IPS-20b (cell line): ENCODE results near the gene CBY1.

Experiments
- H3K27ac ChIP-seq: one replicate; pipeline ENCODE4 v1.5.1; 2013; ENCODE audit warnings: low read length
- H3K27me3 ChIP-seq: 2 replicates; pipeline ENCODE4 v1.6.1; 2013; ENCODE audit warnings: mild to moderate bottlenecking, low read length, inconsistent platforms; ENCODE audit not compliant: insufficient read depth
- H3K36me3 ChIP-seq: 2 replicates; pipeline ENCODE4 v1.6.1; 2013; ENCODE audit warnings: low read depth, mild to moderate bottlenecking, inconsistent platforms, low read length, moderate library complexity; ENCODE audit not compliant: insufficient read depth
- H3K4me1 ChIP-seq: 2 replicates; pipeline ENCODE4 v1.6.1; 2013; ENCODE audit warnings: mild to moderate bottlenecking, control low read depth, inconsistent platforms, low read length, moderate library complexity; ENCODE audit not compliant: insufficient read depth
- H3K4me3 ChIP-seq: 2 replicates; pipeline ENCODE4 v1.5.1; 2013; ENCODE audit warnings: mild to moderate bottlenecking, low read length, inconsistent platforms
- H3K9ac ChIP-seq: 2 replicates; pipeline ENCODE4 v1.6.1; 2013; ENCODE audit warnings: low read depth, mild to moderate bottlenecking, inconsistent platforms, low read length, moderate library complexity
- H3K9me3 ChIP-seq: 2 replicates; pipeline ENCODE4 v1.6.1; 2013; ENCODE audit warnings: mild to moderate bottlenecking, low read depth, low read length, inconsistent platforms; ENCODE audit not compliant: insufficient read depth

CBY1 gene

DNA sequence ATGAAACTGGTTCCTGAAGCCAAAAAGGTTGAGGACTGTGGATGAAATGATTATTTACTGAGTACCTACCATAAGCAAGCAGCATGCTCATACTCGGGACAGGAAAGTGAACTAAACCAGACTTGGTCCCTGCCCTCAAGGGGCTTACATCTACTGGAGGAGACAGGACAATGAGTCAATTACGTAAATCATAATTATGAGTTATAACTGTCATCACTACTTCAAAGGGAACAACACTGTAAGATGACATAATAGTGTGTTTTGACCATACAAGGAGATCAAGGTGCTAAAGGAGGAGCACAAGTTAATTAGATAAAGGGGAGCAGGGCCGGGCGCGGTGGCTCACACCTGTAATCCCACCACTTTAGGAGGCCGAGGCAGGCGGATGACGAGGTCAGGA lies 2.7 kb upstream of the CBY1 start:
- H3K36me3 ChIP-seq = peaks cover 9% of the 10 kb centered on the region; the same call in 1 of the 2 replicates
- no peaks in the 10 kb centered on the region for H3K9me3 ChIP-seq
- H3K9ac ChIP-seq = no peak overlapping the region
- no peak overlapping the region for H3K27ac ChIP-seq
- H3K4me1 ChIP-seq = no peaks in the 10 kb centered on the region
- H3K27me3 ChIP-seq = no peaks in the 10 kb centered on the region
- H3K4me3 ChIP-seq = no peak overlapping the region

GRCh38 chr22:38655519-38656255 lies 751 bp upstream of the CBY1 start:
- no peaks in the 10 kb centered on the region for H3K27me3 ChIP-seq
- H3K9ac ChIP-seq = peak overlapping the region; percentile 86; the same call in 1 of the 2 replicates
- no peaks in the 10 kb centered on the region for H3K4me1 ChIP-seq
- H3K27ac ChIP-seq = peak overlapping the region; percentile 79
- H3K4me3 ChIP-seq = peak overlapping the region; percentile 89
- H3K9me3 ChIP-seq = no peaks in the 10 kb centered on the region
- no peaks in the 10 kb centered on the region; the same call in 1 of the 2 replicates for H3K36me3 ChIP-seq

DNA sequence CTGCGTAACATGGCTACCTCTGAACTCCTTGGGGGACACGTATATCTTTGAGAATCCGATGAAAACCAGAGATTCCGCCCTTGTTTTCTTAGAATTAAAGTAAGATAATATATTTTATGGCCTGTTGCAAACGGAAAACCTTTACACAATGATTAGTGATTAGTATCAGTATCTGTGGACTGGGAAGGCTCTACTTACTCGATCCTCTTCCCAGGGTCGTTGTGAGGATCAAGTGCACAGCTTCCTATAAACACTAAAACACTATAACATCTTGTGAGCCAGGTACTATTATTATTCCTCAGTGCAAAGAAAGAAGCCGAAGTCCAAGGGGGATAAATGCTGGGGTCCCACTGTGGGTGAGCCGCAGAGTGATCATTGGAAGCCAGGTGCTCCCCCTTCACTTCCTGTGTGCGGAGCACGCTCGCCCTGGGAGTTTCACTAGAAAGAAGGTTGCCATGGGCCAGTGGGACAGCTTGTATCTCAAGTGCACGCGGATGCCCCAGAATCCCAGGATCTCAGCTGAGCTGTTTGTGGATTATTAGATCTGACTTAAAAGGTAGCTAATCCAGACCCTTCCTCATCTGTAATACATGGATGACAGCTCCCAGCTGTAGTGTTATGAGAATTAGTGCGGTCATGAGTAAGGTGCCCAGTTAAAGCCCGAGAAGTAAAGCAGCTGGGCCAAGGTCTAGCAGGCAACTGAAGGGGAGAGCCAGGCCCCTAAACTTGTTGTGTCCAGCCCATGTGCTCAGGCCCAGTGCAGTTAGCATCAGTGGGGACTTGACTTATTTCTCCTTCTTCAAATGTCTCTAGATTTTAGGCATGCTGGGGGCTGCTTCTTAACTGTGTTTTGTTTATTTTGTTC lies 839 bp downstream of the CBY1 start:
- Histone ChIP-seq H3K36me3 (no peaks in the 10 kb centered on the region), H3K9ac (peak overlapping the region; percentile 86; the same call in 1 of the 2 replicates), H3K4me3 (peak overlapping the region; percentile 89), H3K27me3 (no peaks in the 10 kb centered on the region), H3K27ac (no peak overlapping the region), H3K9me3 (no peaks in the 10 kb centered on the region), H3K4me1 (no peaks in the 10 kb centered on the region)

DNA sequence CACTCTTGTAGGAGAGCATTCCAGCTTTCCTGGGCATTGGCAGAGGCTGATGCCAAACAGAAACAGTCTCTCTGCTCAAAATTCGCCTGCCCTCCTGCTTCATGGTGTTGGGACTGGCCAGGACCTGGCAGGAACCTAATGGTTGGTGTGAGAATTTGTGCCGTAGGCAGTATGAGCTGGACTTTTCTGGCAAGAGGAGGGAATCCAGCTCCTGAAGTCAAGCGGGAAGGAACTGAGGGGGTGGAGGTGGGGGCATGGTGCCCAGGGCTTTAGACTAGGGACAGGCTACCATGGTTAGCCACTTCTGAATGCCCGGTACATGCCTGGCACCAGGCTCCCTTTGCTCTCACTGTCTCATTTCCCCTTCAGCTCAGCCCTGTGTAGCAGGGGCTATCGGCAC lies 18.4 kb downstream of the CBY1 start:
- Histone ChIP-seq H3K9ac (no peak overlapping the region), H3K4me1 (no peaks in the 10 kb centered on the region), H3K4me3 (no peak overlapping the region), H3K9me3 (no peaks in the 10 kb centered on the region), H3K27me3 (no peaks in the 10 kb centered on the region), H3K36me3 (peaks cover 19% of the 10 kb centered on the region), H3K27ac (no peak overlapping the region)

DNA sequence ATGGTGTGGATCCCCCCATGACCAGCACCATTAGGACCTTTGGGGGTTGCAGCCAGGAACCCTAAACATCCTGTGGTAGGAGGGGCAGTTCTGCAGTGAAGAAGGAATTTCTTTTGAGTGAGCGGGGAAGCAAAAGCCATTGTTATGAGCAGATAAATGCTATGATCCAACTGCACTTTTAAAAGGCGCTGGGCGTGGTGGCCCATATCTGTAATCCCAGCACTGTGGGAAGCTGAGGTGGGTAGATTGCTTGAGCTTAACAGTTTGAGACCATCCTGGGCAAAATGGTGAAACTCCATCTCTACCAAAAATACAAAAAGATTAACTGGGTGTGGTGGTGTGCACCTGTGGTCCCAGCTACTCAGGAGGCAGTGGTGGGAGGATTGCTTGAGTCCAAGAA lies 19.4 kb downstream of the CBY1 start:
- no peaks in the 10 kb centered on the region for H3K27me3 ChIP-seq
- no peak overlapping the region for H3K9ac ChIP-seq

DNA sequence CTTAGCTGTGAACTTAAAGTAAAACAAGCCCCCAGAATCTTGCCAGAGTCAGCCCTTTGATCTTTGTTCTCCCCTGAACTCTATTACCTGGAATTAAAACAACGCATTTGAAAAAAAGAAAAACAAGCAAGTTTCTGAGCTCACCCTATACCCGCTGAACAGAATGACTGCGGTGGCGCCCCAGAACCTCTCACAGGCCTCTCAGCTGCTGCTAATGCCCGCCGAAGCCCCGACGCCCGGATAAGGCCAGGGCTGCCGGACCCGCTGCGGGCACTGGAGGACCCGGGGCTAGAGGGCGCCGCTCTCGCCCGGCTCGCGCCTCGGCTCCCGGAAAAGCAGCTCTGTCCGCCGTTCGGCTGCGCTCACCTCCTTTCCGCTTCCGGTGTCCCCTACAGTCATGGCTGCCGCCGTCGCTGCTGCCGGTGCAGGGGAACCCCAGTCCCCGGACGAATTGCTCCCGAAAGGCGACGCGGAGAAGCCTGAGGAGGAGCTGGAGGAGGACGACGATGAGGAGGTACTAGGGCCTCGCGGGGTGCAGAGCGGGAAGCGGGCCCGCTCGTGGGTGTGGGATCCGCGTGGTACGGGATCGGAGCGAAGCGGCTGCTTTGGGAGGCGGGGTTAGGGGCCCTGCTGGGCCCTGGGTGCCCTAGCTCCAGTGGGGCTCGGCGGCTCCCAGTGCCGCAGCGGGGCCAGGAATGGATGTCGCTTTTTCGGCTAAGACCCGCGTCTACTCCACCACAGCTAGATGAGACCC lies 25.3 kb downstream of the CBY1 start, which contains the start of gene TOMM22:
TSS of gene TOMM22 (plus strand) at position 376 of the 754 bp plus-strand sequence. CDS start at position 398, 22 bp downstream.
- Histone ChIP-seq H3K36me3 (peaks cover 37% of the 10 kb centered on the region), H3K4me3 (peak within 1 kb of the TSS; percentile 89), H3K4me1 (0 out of 2 replicates have a peak, but pooled peaks cover 3% of the 10 kb centered on the region), H3K27ac (no peak within 1 kb of the TSS), H3K27me3 (no peaks in the 10 kb centered on the region), H3K9me3 (peaks cover 6% of the 10 kb centered on the region), H3K9ac (peak within 1 kb of the TSS; percentile 84)

More for the DNA sequence above, 19.4 kb downstream of the CBY1 start:
- H3K4me1 ChIP-seq = no peaks in the 10 kb centered on the region
- no peaks in the 10 kb centered on the region for H3K9me3 ChIP-seq
- H3K27ac ChIP-seq = no peak overlapping the region
- H3K4me3 ChIP-seq = no peak overlapping the region
- H3K36me3 ChIP-seq = peaks cover 19% of the 10 kb centered on the region

DNA sequence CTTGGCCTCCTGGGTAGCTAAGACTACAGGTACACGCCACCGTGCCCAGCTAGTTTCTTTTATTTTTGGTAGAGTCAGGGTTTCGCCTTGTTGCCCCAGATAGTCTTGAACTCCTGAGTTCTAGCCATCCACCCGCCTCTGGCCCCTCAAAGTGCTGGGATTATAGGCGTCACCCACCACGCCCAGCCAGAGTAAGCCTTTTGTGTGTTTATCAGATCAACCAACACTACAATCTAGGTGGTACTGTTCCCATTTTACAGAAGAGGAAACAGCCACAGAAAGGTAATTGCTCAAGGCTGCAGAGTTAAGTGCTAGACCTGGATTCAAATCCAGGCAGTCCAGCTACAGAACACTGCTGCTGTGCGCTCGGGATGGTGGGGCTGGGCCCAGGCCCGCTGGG lies 28.5 kb downstream of the CBY1 start:
- 0 out of 2 replicates have a peak, but pooled peaks cover 3% of the 10 kb centered on the region for H3K4me1 ChIP-seq
- H3K27ac ChIP-seq = no peak overlapping the region
- no peak overlapping the region for H3K4me3 ChIP-seq
- H3K9ac ChIP-seq = no peak overlapping the region
- H3K27me3 ChIP-seq = no peaks in the 10 kb centered on the region
- H3K9me3 ChIP-seq = peaks cover 6% of the 10 kb centered on the region
- H3K36me3 ChIP-seq = peaks cover 64% of the 10 kb centered on the region

GRCh38 chr22:38685761-38686160 lies 29.3 kb downstream of the CBY1 start:
- no peak overlapping the region for H3K27ac ChIP-seq
- H3K4me1 ChIP-seq = 0 out of 2 replicates have a peak, but pooled peaks cover 3% of the 10 kb centered on the region
- no peaks in the 10 kb centered on the region for H3K27me3 ChIP-seq
- peaks cover 66% of the 10 kb centered on the region for H3K36me3 ChIP-seq
- H3K9ac ChIP-seq = no peak overlapping the region
- no peak overlapping the region for H3K4me3 ChIP-seq
- H3K9me3 ChIP-seq = peaks cover 6% of the 10 kb centered on the region

GRCh38 chr22:38689651-38690050 lies 33.2 kb downstream of the CBY1 start:
- peaks cover 50% of the 10 kb centered on the region for H3K36me3 ChIP-seq
- H3K4me3 ChIP-seq = no peak overlapping the region

GRCh38 chr22:38694049-38694448 lies 37.6 kb downstream of the CBY1 start:
- peaks cover 15% of the 10 kb centered on the region for H3K36me3 ChIP-seq
- no peak overlapping the region for H3K27ac ChIP-seq
- H3K9ac ChIP-seq = no peak overlapping the region
- peaks cover 4% of the 10 kb centered on the region; the same call in 1 of the 2 replicates for H3K4me1 ChIP-seq
- H3K9me3 ChIP-seq = no peaks in the 10 kb centered on the region
- no peaks in the 10 kb centered on the region for H3K27me3 ChIP-seq
- no peak overlapping the region for H3K4me3 ChIP-seq

More at GRCh38 chr22:38689651-38690050, 33.2 kb downstream of the CBY1 start:
- Histone ChIP-seq H3K4me1 (no peaks in the 10 kb centered on the region), H3K27me3 (no peaks in the 10 kb centered on the region), H3K27ac (no peak overlapping the region), H3K9ac (no peak overlapping the region), H3K9me3 (no peaks in the 10 kb centered on the region)

DNA sequence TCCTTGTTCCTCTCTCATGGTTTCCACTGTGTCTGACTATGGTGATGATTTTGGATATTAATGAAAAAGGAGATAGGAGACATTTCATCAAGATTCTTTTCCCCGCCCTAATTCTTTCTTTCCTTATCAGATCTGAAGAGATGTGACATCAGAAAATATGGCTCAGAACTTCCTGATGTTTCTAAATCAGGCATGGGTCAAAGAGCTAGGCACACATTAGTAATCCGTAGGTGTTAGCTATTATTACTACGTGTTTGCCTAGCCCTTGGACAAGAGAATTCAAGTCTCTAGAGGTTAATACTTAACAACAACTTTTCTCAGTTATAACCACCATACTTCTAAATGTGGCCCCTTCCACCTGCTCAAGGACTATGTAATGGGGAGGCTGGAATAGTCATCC lies 38.5 kb downstream of the CBY1 start:
- Histone ChIP-seq H3K4me1 (peaks cover 10% of the 10 kb centered on the region), H3K4me3 (no peak overlapping the region), H3K27me3 (no peaks in the 10 kb centered on the region), H3K36me3 (peaks cover 6% of the 10 kb centered on the region; the same call in 1 of the 2 replicates), H3K27ac (no peak overlapping the region), H3K9ac (no peak overlapping the region), H3K9me3 (no peaks in the 10 kb centered on the region)
